ENCODE measurements around the gene BEST2.
A peak's percentile ranks its signal among the peaks of the same experiment; 100 is the strongest.
"Not testable (repeated sequence)": the region's sequence is repeated elsewhere in the genome, so short reads cannot be mapped to it uniquely, and the experiment has no call there.

The BEST2 gene

DNA sequence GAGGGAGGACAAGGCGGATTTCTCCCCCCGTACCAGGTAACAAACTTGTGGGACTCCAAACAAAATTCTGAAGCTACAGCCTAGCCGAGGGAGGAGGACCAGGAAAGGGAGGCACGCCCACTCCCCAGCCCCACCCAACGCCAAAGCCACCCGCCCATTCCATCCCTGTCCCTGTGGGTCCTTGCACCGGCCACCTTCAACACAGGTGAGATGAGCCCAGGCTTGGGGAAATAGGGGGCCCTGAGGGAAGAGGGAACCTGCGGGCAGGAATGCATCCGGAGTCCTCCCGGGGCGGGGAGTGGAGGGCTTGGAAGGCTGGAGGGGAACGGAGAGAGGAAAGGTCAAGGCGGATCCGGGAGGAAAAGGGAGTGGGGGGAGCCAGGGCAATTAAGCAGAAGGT lies at the start of gene BEST2:
TSS of gene BEST2 (plus strand) at position 157 of the 400 bp plus-strand sequence. CDS start 802 bp downstream, outside the sequence.
- DNase-seq: no peak

GRCh38 chr19:12703046-12703445 lies 48.5 kb upstream of the BEST2 start:
- DNase-seq: peak; percentile 9

- no peak for DNase-seq
Observed at GRCh38 chr19:12705169-12705568, 46.4 kb upstream of the BEST2 start.

GRCh38 chr19:12705654-12706331 lies 45.8 kb upstream of the BEST2 start:
- DNase-seq: no peak

DNA sequence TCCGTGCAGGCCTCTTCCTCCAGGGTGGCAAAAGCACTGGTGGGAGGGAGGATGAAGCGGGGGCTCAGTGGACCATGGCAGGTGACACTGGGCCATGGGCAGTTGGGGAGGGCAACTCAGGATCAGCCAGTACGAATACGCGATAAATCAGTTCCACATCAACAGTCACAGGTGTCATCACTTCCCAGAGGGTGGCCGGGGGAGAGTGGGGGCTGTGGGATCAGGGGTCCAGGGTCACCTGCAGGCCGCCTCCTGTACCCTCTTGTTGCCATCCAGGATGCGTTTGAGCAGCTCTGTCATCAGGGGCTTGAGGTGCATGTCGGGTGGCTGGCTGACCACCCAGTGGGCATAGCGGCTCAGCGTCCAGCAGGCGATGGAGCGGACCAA lies 45.3 kb upstream of the BEST2 start:
- DNase-seq: no peak

DNA sequence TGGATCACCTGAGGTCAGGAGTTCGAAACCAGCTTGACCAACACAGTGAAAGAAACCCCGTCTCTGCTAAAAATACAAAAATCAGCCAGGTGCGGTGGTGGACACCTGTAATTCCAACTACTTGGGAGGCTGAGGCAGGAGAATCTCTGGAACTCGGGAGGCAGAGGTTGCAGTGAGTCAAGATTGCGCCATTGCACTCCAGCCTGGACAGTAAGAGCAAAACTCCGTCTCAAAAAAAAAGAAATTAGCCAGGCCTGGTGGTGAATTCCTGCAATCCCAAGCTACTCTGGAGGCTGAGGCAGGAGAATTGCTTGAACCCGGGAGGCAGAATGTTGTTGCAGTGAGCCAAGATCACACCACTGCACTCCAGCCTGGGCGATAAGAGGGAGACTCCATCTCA lies 43.0 kb upstream of the BEST2 start:
- DNase-seq: no peak

GRCh38 chr19:12711187-12711586 lies 40.4 kb upstream of the BEST2 start:
- DNase-seq: no peak

DNA sequence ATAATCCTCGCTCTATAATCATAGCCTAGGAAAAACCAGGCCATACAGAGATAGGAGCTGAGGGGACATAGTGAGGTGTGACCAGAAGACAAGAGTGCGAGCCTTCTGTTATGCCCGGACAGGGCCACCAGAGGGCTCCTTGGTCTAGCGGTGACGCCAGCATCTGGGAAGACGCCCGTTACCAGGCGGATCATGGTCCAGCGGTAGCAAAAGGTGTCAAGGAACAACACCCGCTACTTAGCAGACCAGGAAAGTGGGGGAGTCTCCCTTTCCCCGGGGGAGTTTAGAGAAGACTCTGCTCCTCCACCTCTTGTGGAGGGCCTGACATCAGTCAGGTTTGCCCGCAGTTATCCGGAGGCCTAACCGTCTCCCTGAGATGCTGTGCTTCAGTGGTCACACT lies 39.5 kb upstream of the BEST2 start:
- not testable (repeated sequence) for DNase-seq

DNA sequence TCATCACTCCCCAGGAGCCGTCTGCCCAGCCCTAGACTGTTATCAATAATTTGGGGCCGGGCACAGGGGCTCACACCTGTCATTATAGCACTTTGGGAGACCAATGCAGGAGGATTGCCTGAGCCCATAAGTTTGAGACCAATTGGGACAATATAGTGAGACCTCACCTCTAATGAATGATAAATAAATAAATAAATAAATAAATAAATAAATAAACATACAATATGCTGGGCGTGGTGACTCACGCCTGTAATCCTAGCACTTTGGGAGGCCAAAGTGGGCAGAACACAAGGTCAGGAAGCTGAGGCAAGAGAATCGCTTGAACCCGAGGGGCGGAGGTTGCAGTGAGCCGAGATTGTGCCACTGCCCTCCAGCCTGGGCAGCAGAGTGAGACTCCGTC lies 38.3 kb upstream of the BEST2 start:
- DNase-seq: not testable (repeated sequence)

DNA sequence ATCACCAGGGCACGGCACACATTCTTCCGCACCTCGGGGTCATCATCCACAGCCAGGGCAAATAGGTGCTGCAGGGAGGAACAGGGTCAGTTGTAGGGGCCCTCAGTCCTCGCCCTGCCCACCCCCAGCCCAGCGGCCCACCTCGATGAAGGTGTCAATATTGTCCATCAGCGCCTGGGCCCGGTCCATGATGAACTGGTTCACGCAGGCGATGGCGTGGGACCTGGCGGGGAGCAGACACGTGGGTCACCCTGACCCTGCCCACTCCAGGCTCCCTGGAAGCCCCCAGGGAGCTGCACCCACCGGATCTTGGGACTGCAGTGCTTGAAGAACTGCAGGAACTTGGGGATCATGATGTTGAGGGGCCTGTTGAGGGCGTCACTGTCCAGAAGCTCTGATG lies 36.5 kb upstream of the BEST2 start:
- DNase-seq: no peak

- no peak for DNase-seq
Observed at GRCh38 chr19:12715929-12716328, 35.7 kb upstream of the BEST2 start.

DNA sequence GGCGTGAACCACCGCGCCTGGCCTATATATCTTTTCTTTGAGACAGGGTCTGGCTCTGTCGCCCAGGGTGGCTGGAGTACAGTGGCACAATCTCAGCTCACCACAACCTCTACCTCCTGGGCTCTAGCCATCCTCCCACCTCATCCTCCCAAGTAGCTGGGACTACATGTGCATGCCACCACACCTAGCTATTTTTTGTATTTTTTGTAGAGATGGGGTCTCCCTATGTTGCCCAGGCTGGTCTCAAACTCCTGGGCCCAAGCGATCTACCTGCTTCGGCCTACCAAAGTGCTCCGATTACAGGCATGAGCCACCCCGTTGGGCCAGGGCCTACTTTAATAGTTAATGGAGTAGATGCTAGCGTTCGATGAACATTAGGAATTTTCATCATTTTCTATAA lies 31.3 kb upstream of the BEST2 start:
- DNase-seq: no peak

DNA sequence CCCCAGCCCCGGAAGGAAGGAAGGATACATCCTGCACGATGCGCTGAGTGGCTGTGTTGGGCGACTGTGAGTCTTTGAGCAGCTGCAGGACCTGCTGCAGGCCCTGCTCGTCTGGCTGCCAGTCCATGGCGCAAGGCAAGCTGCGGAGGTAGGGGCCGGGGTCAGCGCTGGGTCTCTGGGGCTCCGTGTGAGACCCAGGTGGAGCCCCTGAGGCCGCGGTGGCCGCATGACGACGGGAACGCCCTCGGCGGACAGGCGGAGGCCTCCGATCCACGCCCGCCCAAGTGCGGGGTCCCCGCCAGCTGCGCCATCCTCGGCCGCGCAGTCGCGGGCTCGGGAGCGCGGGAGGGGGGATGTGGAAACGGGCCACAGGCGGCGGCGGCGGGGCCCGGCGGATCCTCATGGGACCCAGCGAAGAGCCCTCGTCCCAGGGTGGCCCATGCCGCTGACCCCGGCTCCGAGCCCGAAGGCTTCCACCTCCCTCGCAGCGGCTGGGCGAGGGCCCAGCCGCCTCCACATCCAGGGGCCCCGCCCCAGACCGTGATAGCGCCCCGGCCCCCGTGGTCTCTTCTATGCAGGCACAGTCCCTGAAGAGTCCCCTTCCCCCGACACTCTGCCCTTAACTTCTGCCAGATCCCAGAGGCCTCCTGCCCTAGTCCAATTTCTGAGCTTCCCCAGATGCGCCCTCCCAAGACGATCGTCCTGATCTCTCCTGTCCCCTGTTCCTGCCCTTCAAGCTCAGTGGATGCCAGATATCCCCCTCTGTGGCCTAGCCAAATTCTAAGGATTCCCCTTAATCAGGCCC lies 30.5 kb upstream of the BEST2 start:
- no peak for DNase-seq

DNA sequence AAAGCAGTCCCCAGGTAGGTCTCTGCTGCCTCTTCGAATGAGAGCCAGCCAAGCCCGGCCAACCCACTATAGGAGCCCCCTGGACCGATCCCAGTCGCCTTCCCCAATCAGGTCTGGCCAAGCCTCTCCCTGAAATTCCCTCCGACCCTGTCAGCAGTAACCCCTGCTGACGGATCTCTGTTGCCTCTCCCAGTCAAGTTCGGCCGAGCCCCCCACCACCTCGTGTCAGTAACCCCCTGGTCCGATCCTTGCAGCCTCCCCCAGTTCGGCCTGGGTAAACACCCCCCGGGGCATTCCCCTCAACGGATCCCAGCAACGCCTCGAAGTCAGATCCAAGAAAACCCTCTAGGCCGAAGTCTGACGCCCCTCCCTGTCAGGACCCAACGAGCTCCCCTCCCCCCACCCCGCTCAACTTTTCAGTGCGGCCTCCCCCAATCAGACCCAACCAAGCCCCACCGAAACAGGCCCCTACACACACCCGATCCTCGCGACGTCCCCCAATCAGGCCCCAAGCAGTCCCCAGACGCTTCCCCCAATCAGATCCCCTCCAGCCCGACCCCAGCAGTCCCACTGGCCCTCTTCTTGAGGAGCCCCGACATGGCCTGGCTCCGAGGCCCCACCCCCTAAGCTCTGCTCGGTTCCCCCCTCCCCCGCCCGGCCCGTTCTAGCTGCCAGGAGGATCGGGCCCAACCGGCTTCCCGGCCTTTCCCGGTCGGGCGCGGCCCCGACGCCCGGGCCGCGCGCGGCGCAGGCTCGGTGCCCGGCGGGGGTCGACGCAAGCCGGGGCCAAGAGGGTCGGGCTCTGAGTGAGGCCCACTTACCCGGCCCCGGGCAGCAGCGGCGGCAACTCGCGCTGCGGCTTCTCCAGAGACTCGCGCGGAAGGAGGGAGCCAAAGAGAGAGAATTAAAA lies 29.7 kb upstream of the BEST2 start:
- no peak for DNase-seq

- peak; percentile 96 for DNase-seq
Observed at GRCh38 chr19:12722566-12723380, 28.8 kb upstream of the BEST2 start.

DNA sequence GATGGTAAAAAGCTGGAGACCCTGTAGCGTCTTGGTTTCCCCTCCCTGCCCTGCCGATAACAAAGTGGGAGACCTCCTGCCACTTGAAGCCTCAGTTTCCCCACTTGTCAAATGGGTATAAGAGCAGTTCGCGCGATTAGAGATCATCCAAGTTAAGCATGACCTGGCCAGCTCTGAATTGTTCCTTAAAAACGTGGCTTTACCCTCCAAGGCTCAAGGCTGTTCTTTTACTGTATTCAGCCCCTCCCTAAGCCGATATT lies 28.3 kb upstream of the BEST2 start:
- no peak for DNase-seq

DNA sequence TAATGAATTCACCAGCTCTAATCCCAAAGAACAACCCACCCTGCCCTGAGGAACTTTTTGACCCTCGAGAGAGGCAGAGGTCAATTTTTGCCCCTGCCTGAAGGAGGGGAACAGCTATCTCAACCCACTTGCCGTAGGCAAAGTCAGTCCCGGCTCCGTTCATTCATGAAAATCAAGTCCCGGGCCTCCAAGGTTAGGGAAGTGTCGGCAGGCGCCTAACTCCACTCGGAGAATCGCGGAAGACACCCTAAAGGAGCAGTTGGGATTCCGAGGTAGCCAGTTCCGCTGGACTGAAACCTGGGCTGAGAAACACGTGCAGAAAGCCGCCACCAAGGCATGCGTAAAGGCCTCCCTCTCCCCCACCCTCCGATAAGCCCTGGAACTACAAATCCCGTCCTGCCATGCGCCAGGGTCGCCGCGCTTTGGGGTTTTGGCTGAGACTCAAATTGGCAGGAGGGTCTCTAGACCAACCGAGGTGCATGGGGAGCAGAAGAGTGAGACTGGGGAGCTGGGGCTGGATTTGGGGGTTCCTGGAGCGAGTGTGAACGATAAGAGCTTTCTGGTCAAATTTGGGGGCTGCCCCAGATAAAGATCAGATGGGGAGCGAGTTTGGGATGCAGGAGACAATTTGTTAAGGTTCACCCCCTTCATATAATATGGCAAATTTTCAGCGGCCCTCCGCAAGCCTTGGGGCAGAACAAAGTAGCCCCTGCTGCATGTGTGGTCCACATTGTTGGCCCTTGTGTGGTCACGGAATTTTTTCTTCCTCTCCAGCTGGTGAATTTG lies 27.8 kb upstream of the BEST2 start, which contains the start of gene TNPO2:
TSS of gene TNPO2 (minus strand) at position 292 of the 786 bp plus-strand sequence. CDS start 2,955 bp downstream, outside the sequence.
- DNase-seq: peak; percentile 53

GRCh38 chr19:12725612-12726011 lies 26.0 kb upstream of the BEST2 start:
- not testable (repeated sequence) for DNase-seq

DNA sequence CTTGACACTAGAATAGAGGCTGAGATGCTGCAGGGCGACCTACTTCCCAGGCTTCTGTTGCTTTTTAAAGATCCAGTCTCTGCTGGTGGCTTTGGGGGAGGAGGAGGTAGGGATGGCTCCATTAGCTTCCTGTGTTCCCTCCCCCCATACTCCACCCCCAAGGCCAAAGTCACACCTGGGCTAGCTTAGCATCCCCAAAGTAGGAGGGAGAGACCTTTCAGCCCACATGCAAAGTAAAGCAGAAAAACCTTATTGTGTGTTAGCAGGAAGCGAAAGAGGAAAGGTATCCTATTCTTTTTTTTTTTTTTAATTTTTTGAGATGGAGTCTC lies 24.6 kb upstream of the BEST2 start:
- DNase-seq: no peak

- no peak for DNase-seq
Observed at GRCh38 chr19:12727745-12728433, 23.7 kb upstream of the BEST2 start.

- DNase-seq: no peak
Observed at GRCh38 chr19:12730064-12730463, 21.5 kb upstream of the BEST2 start.

Data from NCI-H1694 (cell line).